ENCODE measurements around the gene SFMBT1.

- TF ChIP-seq CTCF (IDR thresholded peaks at IDR 0.05; ENCODE audit: low read depth, low read length, poor library complexity, severe bottlenecking) (no peak), EZH2phosphoT487 (IDR thresholded peaks at IDR 0.05; ENCODE audit: borderline replicate concordance, low read length) (no peak)
Measured at GRCh38 chr3:53074366-53074696, 28.5 kb upstream of the SFMBT1 start.
